Measurements from ENCODE around the gene KCNN2. TPM values are rescaled to one million over a fixed set of nuclear protein-coding genes. Genes with fewer than 3 reads are reported as not detected.

The KCNN2 gene
- total and polyA plus RNA-seq, 9 of the 15 experiments (the other 6 are each of a cell fraction or from before 2014, with no cell fraction given): 0.07 TPM; not detected in 8

DNA sequence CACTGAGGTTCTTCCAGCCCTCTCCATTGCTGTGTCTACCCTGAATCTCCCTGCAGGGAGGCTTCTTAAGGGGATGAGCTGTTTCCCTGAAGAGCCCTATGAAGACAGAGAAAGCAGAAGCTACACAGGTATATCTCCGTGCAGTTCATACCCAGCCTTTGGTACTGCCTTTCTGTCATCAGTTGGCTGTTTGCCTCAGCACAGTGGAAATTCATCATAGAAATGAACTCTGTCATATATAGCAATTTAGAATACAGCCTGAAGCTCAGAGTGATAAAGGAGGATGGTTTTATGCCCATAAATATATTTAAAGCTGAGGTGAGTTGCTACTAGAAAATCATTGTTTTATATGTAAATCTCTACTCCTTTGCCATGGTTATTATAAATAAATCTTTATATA, 42.6 kb upstream of the KCNN2 start:
- no peaks in the 10 kb centered on the region; the same call in 1 of the 2 replicates for H3K9me3 ChIP-seq (replicated peaks; ENCODE audit: control insufficient read depth, insufficient read depth, low read depth, low read length)
- no peak overlapping the region for H3K9ac ChIP-seq (ENCODE audit: insufficient read depth in 1 of 2, low read depth in 2 of 2, low read length in 2 of 2)
- POLR2A ChIA-PET: no interaction called here
- no peak overlapping the region for H3K4me2 ChIP-seq (ENCODE audit: insufficient read depth, low read length)
- CTCF ChIA-PET (ENCODE audit: low intra/inter-chr PET ratio): no interaction called here
- WGBS (ENCODE audit: insufficient coverage, low coverage, missing lambda C conversion rate): 0% methylated on average over 1 of the region's 1 CpG
- DNase-seq (ENCODE audit: extremely low read depth in 1 of 4, low spot score in 3 of 4): no peak
- BruUV-seq (replicated peaks): no TSS peak
- no peaks in the 10 kb centered on the region for H3K27me3 ChIP-seq (ENCODE audit: control insufficient read depth in 2 of 2, insufficient read depth in 2 of 2, low read length in 2 of 2)
- H3K79me2 ChIP-seq (ENCODE audit: control insufficient read depth, insufficient read depth, low read length): no peaks in the 10 kb centered on the region
- intact Hi-C loops (cut with micrococcal nuclease): no loop called here
- FAIRE-seq: no peak
- no peaks in the 10 kb centered on the region for H3K4me1 ChIP-seq (replicated peaks in 1 of 2; ENCODE audit: control insufficient read depth in 2 of 2, insufficient read depth in 2 of 2, low read length in 2 of 2)
- no peak for ATAC-seq
- in situ Hi-C loops (cut with MboI): no loop called here
- no peaks in the 10 kb centered on the region for H3K36me3 ChIP-seq (ENCODE audit: control insufficient read depth, insufficient read depth, low read length)
- H4K20me1 ChIP-seq (replicated peaks; ENCODE audit: control insufficient read depth, insufficient read depth, low read length): no peaks in the 10 kb centered on the region
- H3K4me3 ChIP-seq: no peak overlapping the region
- no peaks in the 10 kb centered on the region for H3K9me1 ChIP-seq (ENCODE audit: control insufficient read depth, insufficient read depth, low read length)
- H2AFZ ChIP-seq (ENCODE audit: low read depth, low read length): no peak overlapping the region
- no peak overlapping the region for H3K27ac ChIP-seq (ENCODE audit: extremely low read depth, low read depth, low read length)
- TF ChIP-seq PHTF2 (CRISPR knock-in tag; IDR thresholded peaks at IDR 0.05): no peak
- TF ChIP-seq, protein P1, sequence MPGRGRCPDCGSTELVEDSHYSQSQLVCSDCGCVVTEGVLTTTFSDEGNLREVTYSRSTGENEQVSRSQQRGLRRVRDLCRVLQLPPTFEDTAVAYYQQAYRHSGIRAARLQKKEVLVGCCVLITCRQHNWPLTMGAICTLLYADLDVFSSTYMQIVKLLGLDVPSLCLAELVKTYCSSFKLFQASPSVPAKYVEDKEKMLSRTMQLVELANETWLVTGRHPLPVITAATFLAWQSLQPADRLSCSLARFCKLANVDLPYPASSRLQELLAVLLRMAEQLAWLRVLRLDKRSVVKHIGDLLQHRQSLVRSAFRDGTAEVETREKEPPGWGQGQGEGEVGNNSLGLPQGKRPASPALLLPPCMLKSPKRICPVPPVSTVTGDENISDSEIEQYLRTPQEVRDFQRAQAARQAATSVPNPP (IDR thresholded peaks at IDR 0.05; ENCODE audit: borderline replicate concordance, insufficient read depth, insufficient read length): no peak
- TF ChIP-seq KLF10 (CRISPR knock-in tag; IDR thresholded peaks at IDR 0.05): no peak
- TF ChIP-seq, protein P2, sequence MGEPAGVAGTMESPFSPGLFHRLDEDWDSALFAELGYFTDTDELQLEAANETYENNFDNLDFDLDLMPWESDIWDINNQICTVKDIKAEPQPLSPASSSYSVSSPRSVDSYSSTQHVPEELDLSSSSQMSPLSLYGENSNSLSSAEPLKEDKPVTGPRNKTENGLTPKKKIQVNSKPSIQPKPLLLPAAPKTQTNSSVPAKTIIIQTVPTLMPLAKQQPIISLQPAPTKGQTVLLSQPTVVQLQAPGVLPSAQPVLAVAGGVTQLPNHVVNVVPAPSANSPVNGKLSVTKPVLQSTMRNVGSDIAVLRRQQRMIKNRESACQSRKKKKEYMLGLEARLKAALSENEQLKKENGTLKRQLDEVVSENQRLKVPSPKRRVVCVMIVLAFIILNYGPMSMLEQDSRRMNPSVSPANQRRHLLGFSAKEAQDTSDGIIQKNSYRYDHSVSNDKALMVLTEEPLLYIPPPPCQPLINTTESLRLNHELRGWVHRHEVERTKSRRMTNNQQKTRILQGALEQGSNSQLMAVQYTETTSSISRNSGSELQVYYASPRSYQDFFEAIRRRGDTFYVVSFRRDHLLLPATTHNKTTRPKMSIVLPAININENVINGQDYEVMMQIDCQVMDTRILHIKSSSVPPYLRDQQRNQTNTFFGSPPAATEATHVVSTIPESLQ (CRISPR knock-in tag; IDR thresholded peaks at IDR 0.05): no peak
- no peak for TF ChIP-seq FOXM1 (IDR thresholded peaks at IDR 0.05; ENCODE audit: low read depth)
- TF ChIP-seq FOXM1 (CRISPR knock-in tag; IDR thresholded peaks at IDR 0.05; ENCODE audit: low read depth): no peak
- TF ChIP-seq, protein P3, sequence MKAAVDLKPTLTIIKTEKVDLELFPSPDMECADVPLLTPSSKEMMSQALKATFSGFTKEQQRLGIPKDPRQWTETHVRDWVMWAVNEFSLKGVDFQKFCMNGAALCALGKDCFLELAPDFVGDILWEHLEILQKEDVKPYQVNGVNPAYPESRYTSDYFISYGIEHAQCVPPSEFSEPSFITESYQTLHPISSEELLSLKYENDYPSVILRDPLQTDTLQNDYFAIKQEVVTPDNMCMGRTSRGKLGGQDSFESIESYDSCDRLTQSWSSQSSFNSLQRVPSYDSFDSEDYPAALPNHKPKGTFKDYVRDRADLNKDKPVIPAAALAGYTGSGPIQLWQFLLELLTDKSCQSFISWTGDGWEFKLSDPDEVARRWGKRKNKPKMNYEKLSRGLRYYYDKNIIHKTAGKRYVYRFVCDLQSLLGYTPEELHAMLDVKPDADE (conservative IDR thresholded peaks at IDR 0.05; ENCODE audit: control insufficient read depth, low read depth, low read length): no peak
- no peak for TF ChIP-seq HMGN3 (IDR thresholded peaks at IDR 0.05; ENCODE audit: borderline replicate concordance, extremely low read depth, insufficient read length, low read depth, low read length)
- TF ChIP-seq PURB (CRISPR knock-in tag; IDR thresholded peaks at IDR 0.05; ENCODE audit: low read depth): no peak
- TF ChIP-seq ARID1B (IDR thresholded peaks at IDR 0.05): no peak
- TF ChIP-seq ATF1 (CRISPR knock-in tag; IDR thresholded peaks at IDR 0.05): no peak
- TF ChIP-seq ATF1 (tag; IDR thresholded peaks at IDR 0.05): no peak

Data from K562 (cell line).